ENCODE results near the gene ARSG.
"Not testable (repeated sequence)": the region's sequence is repeated elsewhere in the genome, so short reads cannot be mapped to it uniquely, and the experiment has no call there.

Gene ARSG

DNA sequence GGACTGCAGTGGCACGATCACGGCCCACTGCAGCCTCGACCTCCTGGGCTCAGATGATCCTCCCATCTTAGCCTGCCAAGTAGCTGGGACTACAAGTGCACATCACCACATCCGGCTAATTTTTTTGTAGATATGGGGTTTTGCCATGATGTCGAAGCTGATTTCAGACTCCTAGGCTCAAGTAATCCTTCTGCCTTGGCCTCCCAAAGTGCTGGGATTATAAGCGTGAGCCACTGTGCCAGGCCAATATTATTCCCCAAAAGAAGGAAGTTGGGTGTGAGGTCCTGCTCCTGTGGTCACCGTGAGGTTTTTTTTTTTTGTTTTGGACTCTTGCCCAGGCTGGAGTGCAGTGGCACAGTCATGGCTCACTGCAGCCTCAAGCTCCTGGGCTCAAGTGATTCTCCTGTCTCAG, 41.9 kb upstream of the ARSG start:
- no peaks in the 10 kb centered on the region for H3K36me3 ChIP-seq
- H3K9me3 ChIP-seq = no peaks in the 10 kb centered on the region
- H3K4me1 ChIP-seq = no peaks in the 10 kb centered on the region
- H3K4me3 ChIP-seq (ENCODE audit: low read depth, low read length) = no peak overlapping the region
- DNase-seq = no peak
- TF ChIP-seq CTCF (IDR thresholded peaks at IDR 0.05; ENCODE audit: low read depth, low read length) = no peak
- no peaks in the 10 kb centered on the region for H3K27me3 ChIP-seq

GRCh38 chr17:68253426-68253825, 37.9 kb upstream of the ARSG start:
- not testable (repeated sequence) for H3K4me3 ChIP-seq (ENCODE audit: low read depth, low read length); DNase-seq; H3K27me3 ChIP-seq; H3K36me3 ChIP-seq; H3K9me3 ChIP-seq; H3K4me1 ChIP-seq

DNA sequence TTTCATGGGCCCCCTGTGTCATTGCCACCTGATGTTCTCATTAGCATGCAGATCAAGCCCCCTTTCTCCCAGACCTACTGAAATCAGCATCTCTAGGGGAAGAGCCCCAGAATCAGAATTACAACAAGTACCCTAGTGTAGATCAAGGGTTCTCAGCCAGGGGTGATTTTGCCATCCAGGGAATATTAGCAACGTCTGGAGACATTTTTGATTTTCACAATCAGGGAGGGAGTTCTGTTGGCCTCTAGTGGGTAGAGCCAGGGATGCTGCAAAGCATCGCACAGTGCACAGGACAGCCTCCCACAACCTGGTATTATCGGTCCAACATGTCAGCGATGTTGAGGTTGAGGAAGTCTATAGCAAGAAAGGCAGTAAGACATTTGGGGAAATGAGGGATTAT, 36.1 kb upstream of the ARSG start:
- TF ChIP-seq CTCF (IDR thresholded peaks at IDR 0.05; ENCODE audit: low read depth, low read length) = no peak

DNA sequence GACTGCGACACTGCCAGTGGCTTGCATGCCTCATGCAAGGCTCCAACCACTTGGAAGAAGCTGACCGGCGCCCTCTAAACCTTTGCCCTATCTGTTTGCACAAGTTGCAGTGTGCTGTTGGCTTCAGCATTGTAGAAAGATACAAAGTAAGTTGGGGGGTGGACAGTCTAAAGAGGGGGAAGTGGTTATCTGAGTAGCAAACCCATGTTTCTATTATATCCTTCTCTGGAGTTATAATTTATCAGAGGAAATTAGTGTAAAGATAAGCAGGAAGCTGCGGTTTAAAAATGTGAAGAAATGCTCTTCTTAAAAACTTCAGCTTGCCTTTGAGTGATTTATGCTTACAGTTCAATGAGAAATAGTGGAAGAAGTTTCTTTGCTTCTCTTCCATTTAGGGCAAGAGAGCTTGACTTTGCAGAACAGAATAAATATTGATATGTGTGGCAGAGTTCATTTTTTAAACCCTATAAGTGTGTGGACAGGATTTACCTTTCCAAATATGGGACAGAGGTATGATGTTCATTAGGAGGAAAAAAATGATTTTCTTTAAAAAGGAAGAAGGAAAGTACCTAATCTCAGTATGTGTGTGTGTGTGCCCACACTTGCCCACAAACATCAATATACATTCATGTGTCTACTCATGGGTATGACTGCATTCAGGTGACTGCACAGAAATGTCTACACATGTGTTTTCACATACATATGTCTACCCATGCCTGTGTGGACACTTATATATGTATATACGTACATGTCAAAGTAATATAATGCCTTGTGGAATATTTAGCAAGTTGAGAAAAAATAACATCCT, 35.4 kb upstream of the ARSG start:
- DNase-seq = no peak
- H3K4me3 ChIP-seq (ENCODE audit: low read depth, low read length) = no peak overlapping the region
- TF ChIP-seq CTCF (IDR thresholded peaks at IDR 0.05; ENCODE audit: low read depth, low read length) = no peak
- no peaks in the 10 kb centered on the region for H3K9me3 ChIP-seq
- H3K36me3 ChIP-seq = no peaks in the 10 kb centered on the region
- H3K27me3 ChIP-seq = no peaks in the 10 kb centered on the region
- H3K4me1 ChIP-seq = no peaks in the 10 kb centered on the region

More for the DNA sequence above, 36.1 kb upstream of the ARSG start:
- Histone ChIP-seq H3K4me3 (ENCODE audit: low read depth, low read length) (no peak overlapping the region), H3K4me1 (no peaks in the 10 kb centered on the region), H3K9me3 (no peaks in the 10 kb centered on the region), H3K27me3 (no peaks in the 10 kb centered on the region), H3K36me3 (no peaks in the 10 kb centered on the region)
- DNase-seq = no peak

- H3K4me3 ChIP-seq (ENCODE audit: low read depth, low read length); H3K9me3 ChIP-seq; H3K27me3 ChIP-seq; H3K4me1 ChIP-seq; DNase-seq; H3K36me3 ChIP-seq: not testable (repeated sequence)
Observed at GRCh38 chr17:68256701-68257100, 34.6 kb upstream of the ARSG start.

- Histone ChIP-seq H3K27me3 (no peaks in the 10 kb centered on the region), H3K4me3 (ENCODE audit: low read depth, low read length) (no peak overlapping the region), H3K4me1 (no peaks in the 10 kb centered on the region), H3K9me3 (no peaks in the 10 kb centered on the region), H3K36me3 (no peaks in the 10 kb centered on the region)
- TF ChIP-seq CTCF (IDR thresholded peaks at IDR 0.05; ENCODE audit: low read depth, low read length) = no peak
- DNase-seq = no peak
Observed at GRCh38 chr17:68257934-68258333, 33.4 kb upstream of the ARSG start.

DNA sequence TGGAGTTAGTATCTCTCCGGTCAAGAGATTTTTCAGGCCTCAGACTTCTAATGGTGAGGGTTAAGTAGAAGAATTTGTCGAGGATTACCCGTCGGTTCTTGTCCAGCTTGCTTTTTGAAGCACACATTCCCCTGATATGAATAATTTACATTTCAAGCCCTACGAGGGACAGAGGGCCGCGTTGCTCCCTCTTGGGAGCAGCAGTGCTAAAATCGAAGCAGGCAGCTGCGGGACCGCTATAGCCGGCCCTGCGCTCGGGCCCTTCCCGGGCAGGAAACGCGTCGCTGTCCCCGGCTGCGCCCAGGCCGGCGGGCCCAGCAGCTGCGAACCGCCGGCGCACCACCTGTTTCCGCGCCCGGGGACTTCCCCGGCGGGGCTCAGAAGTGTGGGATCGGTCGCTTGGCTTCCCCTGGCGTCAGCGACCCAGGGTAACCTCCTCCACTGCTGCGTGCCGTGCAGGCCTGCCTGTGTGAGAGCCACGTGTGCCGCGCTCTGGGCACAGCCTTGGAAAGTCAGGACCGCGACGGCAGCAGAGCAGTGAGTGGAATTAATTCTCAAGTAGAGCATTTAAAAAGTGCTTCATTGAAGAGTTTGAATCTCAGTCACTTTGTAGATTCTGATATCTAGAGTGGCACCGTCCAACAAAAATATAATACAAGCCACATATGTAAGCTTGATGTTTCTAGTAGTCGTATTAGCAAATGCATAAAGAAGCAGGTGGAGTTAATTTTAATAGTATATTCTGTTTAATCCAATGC, 32.2 kb upstream of the ARSG start:
- DNase-seq = peak; percentile 60
- H3K4me3 ChIP-seq (ENCODE audit: low read depth, low read length) = peak overlapping the region; percentile 35
- H3K9me3 ChIP-seq, H3K27me3 ChIP-seq, H3K4me1 ChIP-seq, H3K36me3 ChIP-seq: not testable (repeated sequence)

DNA sequence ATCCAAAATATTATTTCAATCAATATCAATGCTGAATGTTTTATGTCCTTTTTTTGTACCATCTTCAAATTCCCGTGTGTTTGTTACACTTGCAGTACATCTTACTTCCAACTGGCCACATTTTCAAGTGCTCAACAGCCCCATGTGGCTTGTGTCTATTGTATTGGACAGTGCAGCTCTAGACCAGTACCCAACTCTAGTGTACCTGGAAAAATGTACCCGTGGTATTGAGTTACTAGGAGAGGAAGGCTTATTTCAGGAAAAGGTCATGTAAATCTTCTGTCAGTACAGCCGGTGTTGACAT, 31.7 kb upstream of the ARSG start:
- not testable (repeated sequence) for H3K9me3 ChIP-seq, H3K36me3 ChIP-seq, H3K4me1 ChIP-seq, H3K27me3 ChIP-seq, DNase-seq
- H3K4me3 ChIP-seq (ENCODE audit: low read depth, low read length) = peak overlapping the region; percentile 35
